NCI-H82 treated with DMSO at 0.1 percent for 48 hours (cell line): ENCODE data around the gene FAM114A1.
A peak's percentile ranks its signal among the peaks of the same experiment; 100 is the strongest.
"Not testable (repeated sequence)": the region's sequence is repeated elsewhere in the genome, so short reads cannot be mapped to it uniquely, and the experiment has no call there.

Experiments used
- DNase-seq: peaks from one replicate; lab custom pipeline; 2025; ENCODE audit not compliant: unreplicated experiment; lab: John Stamatoyannopoulos, UW

FAM114A1 gene

GRCh38 chr4:38902695-38903094, 35.1 kb downstream of the FAM114A1 start:
- peak; percentile 31 for DNase-seq

DNA sequence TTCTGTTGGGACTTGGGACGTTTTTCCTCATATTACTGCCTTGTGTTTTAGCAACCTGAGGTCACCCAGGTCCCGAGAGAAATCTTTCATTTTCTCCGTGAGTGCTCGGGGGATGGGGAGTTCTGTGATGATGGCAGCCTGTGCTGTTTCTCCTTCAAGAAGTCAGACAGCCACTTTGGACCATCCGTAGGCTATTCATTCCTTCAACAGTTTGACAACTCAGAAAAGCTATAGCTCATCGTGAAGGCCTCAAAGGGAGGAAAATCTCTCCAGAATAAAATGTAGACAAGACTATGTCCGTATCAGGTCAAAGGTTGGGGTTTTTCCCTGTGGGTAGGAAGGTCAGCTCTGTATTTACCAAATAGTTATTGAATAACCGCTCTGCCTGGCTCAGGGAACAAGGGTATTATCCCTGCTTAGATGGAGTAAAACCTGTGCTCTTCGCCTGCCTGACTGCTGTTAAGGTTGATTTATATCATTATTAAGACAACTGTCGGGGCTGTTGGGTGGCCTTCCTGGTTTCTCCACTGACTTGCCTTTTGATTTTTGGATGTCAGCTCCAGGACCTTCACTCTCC, 36.6 kb downstream of the FAM114A1 start:
- DNase-seq: peak; percentile 50

DNA sequence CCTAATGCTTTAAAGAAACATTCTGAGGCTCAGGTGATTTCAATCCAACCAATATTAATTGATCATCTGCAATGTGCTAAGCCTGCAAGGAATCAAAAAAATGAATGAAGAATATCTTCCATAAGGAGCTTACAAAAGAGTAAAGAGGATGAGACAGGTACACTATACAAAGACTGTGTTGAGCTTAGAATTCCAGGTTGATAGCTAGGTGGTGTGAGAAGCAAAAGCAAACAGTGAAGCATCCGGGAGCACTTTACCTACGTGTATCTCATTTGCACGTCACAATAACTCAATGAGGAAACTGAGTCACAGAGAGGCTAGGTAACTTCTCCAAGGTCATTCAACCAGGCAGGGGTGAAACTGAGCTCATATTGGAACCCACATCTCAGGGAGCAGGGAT, 37.1 kb downstream of the FAM114A1 start:
- no peak for DNase-seq

- no peak for DNase-seq
Observed at GRCh38 chr4:38905652-38906385, 38.2 kb downstream of the FAM114A1 start.

GRCh38 chr4:38907696-38908270, 40.2 kb downstream of the FAM114A1 start:
- DNase-seq: no peak

GRCh38 chr4:38909015-38909414, 41.4 kb downstream of the FAM114A1 start:
- DNase-seq: no peak

GRCh38 chr4:38911257-38911656, 43.7 kb downstream of the FAM114A1 start:
- DNase-seq: no peak

DNA sequence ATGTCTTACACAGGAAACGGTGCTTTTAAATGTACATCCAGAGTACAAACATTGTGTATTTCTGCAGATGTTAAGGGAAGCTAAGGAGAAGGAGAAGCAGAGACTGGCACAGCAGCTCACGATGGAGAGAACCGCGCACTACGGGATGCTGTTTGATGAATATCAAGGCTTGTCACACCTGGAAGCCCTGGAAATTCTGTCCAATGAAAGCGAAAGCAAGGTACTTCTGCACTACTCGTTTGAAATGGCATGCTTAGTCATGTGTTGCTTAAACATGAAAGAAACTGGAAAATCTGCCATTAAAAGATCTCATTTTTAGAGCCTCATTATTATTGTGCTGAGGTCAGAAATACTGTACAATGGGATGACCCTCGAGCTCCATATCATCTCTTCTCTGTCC, 47.2 kb downstream of the FAM114A1 start:
- no peak for DNase-seq

DNA sequence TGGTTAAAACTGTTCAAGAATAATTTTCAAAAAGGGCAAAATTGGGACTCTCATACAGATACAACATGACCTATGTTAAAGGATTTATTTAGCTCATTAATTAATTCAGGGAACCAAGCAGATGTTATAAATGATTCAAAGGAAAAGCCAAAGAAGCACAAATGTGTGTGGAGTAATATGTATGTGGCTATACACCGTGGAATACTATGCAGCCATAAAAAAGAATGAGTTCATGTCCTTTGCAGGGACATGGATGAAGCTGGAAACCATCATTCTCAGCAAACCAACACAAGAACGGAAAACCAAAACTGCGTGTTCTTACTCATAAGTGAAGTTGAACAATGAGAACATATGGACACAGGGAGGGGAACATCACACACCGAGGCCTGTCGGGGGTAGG, 48.7 kb downstream of the FAM114A1 start:
- DNase-seq: not testable (repeated sequence)

GRCh38 chr4:38917481-38918025, 49.9 kb downstream of the FAM114A1 start:
- DNase-seq: no peak

DNA sequence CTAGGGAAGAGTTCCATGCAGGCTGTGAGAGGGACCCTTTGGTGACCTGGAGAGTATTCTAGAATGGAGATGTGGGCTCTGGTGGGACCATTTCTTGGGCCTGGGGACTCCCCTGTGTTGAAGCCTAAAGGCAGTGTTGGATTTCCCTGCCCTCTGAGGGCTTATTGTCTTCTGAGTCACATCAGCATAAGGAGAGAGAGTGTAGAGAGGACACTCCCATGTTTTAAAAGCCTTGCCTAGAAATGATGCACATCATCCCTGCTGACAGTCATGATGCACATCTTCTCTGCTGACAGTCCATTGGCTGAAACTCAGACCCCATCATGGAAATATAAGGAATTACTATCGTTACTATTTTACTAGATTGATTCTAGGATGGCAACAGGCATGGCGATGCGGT, 51.9 kb downstream of the FAM114A1 start:
- DNase-seq: no peak

DNA sequence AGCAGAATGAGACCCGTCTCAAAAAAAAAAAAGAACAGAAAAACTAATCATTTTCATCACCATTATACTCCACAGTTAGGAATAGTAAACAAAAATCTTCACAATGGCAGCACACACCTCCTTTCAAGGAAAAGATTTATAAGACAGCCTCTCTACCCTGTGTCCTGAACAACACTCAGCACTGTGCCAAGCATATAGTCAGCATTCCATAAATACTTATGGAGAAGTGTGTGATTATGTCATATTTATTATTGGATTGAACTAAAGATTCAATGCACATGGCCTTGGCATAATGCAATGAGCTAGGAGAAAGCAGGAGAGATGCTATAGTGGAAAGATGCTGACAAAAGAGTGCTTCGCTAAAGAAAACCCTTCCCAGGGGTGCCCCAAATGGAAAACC, 52.6 kb downstream of the FAM114A1 start:
- no peak for DNase-seq

DNA sequence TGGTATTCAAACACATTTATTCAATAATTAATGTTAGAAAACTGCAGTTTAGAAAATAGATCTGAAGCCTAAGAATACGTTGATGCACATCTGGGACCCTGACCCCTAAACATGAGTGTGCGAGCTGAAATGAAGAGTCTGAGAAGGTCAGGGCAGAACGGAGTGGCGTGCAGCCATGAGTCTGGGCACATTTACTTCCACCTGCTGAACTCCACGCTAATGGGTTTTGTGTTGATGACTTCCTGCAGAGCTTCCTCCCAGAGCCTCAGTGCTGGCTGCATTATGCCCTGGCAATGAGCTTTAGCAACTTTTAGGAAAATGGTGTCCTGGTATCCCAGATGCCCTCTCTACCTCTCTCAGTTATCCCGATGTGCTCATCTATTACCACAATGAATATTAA, 53.1 kb downstream of the FAM114A1 start:
- no peak for DNase-seq

GRCh38 chr4:38921151-38921550, 53.5 kb downstream of the FAM114A1 start:
- no peak for DNase-seq

GRCh38 chr4:38923746-38924145, 56.1 kb downstream of the FAM114A1 start:
- no peak for DNase-seq

GRCh38 chr4:38924353-38924752, 56.7 kb downstream of the FAM114A1 start:
- peak; percentile 50 for DNase-seq

DNA sequence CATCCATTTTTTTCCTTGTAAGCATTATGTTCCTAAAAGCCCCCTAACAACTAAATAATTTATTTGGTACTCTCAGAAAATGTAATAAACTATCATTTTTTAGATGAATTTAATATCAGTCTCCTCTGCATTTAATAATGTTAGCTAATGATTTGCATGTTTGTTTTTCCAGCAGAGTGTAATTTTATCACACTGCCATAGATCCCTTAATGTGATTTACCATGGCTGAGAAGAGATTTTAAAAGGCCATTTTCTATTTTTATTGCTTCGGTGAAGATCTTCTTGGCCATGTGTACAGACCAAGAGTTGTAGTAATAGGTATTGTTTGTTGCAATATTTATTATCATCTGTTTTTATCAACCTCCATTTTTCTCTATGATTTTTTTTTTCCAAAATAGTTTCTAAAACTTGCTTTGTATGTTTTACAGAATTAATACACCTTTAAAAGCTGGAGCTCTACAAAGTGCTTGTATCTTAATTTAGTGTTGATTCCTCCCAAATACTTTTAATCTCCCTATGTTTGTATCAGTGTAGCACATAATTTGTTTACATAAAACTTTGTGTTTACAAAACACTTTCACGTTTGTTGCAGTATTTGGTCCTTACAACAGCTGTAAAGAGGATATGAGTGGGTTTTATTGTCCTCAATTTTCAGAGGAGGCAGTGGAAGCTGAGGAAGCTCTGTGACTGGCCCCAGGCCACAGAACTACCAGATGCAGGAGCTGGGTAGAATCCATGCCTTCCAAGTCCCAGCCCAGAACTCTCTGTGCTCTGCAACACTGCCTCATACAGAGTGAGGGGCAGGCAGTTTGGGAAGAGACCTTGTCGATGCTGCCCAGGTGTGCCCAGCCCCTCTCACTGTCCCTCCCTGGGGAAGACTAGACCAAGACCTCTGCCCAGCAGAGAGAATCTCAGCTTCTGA, 58.1 kb downstream of the FAM114A1 start:
- peak; percentile 76 for DNase-seq

- DNase-seq: no peak
Observed at GRCh38 chr4:38926896-38927295, 59.3 kb downstream of the FAM114A1 start.

DNA sequence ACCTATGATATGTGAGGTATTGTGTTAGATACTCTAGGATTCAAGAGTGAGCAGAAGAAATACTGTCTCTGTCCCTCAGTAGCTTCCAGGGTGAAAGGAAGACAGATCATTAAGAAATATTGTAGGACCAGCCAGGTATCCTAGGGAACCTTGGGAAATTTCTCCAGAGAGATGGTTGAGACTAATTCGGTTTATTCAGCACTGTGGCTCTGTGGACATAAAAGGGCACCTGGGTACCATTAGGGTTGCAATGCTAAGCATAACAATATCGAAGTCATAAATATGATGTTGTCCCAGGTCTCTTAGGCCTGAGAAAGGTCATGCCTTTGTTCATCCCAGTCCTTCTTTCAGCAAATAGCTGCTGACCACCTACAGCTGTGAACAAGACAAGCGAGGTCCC, 61.0 kb downstream of the FAM114A1 start:
- no peak for DNase-seq

GRCh38 chr4:38928974-38929373, 61.4 kb downstream of the FAM114A1 start:
- no peak for DNase-seq

DNA sequence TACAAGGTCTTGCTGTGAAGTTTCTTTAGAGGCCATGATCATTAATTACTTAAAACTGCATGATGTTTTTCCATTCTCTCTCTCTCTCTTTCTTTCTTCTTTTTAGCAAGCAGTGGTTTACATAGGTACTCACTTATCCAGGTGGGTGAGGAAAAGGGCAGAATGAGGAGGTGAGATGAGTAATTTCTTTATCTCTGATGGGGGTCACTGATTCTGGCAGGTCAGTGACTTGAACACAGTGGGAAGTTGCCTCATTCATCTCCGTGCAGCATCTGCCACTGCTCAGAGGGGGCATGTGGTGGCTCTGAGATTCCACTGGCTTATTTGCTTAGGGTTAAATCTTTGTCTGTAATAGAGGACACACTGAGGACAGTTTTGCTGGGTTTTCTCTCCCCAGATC, 62.6 kb downstream of the FAM114A1 start:
- peak; percentile 60 for DNase-seq
